Cardiac septum (tissue), 1 donor: ENCODE results near the gene NUAK1. TPM values are rescaled to one million over a fixed set of nuclear protein-coding genes. Genes with fewer than 3 reads are reported as not detected.
"Not testable (repeated sequence)": the region's sequence is repeated elsewhere in the genome, so short reads cannot be mapped to it uniquely, and the experiment has no call there.

Source experiments
- DNase-seq: peaks from one replicate; pipeline ENCODE4 v3.0.0-alpha.2; 2020; ENCODE audit warnings: low spot score
- intact Hi-C: fragments of 100-400 bp; cut with DNase I; formaldehyde crosslinking; loops from one replicate; pipeline ENCODE4 v1.14.0; 2022
- total RNA-seq: library from RNA; stranded (reverse); fragmentation: NEBNext Ultra II Directional; extraction: Animal tissue kit (Norgen Biotek cat#: 25700); gene quantifications from one replicate; pipeline ENCODE4 v1.2.1, GENCODE V29; 2021
- donor health status: DM: no; HTN: no; CAD: no.

NUAK1 gene
- total RNA-seq, 1 donor from 2014 or later: 66.8 TPM

GRCh38 chr12:106150555-106150954 is 11.8 kb upstream of the NUAK1 start:
- intact Hi-C loops: loop anchor here (5.0 kb wide), 2 partner anchors 42 to 72 kb away; no protein-coding TSS in a partner anchor
- DNase-seq: no peak

- no peak for DNase-seq
- intact Hi-C loops: loop anchor here (5.0 to 10.0 kb wide), 2 partner anchors 156 to 182 kb away; partner anchors contain the start of gene TCP11L2
Measured at GRCh38 chr12:106149096-106149784, 10.5 kb upstream of the NUAK1 start.

GRCh38 chr12:106147956-106148355 is 9.2 kb upstream of the NUAK1 start:
- intact Hi-C loops: loop anchor here (5.0 to 10.0 kb wide), 2 partner anchors 157 to 181 kb away; partner anchors contain the start of gene TCP11L2
- peak; percentile 92 for DNase-seq

GRCh38 chr12:106146987-106147386 is 8.2 kb upstream of the NUAK1 start:
- intact Hi-C loops: loop anchor here (5.0 to 10.0 kb wide), 2 partner anchors 158 to 180 kb away; partner anchors contain the start of gene TCP11L2
- no peak for DNase-seq

GRCh38 chr12:106145539-106146447 is 7.0 kb upstream of the NUAK1 start:
- intact Hi-C loops: loop anchor here (5.0 to 10.0 kb wide), 2 partner anchors 159 to 178 kb away; partner anchors contain the start of gene TCP11L2
- DNase-seq: no peak

- no peak for DNase-seq
- intact Hi-C loops: loop anchor here (5.0 to 10.0 kb wide), 2 partner anchors 160 to 178 kb away; partner anchors contain the start of gene TCP11L2
Measured at GRCh38 chr12:106144847-106145246, 6.1 kb upstream of the NUAK1 start.

- no peak for DNase-seq
- intact Hi-C loops: loop anchor here (10.0 kb wide), 1 partner anchor 162 kb away; the partner anchor contains the start of gene TCP11L2
Measured at GRCh38 chr12:106142591-106143261, 4.0 kb upstream of the NUAK1 start.

GRCh38 chr12:106141920-106142319 is 3.2 kb upstream of the NUAK1 start:
- intact Hi-C loops: loop anchor here (10.0 kb wide), 1 partner anchor 163 kb away; the partner anchor contains the start of gene TCP11L2
- DNase-seq: not testable (repeated sequence)

- DNase-seq: no peak
- intact Hi-C loops: loop anchor here (10.0 kb wide), 1 partner anchor 163 kb away; the partner anchor contains the start of gene TCP11L2
Measured at GRCh38 chr12:106141452-106141851, 2.7 kb upstream of the NUAK1 start.

- intact Hi-C loops: loop anchor here (10.0 kb wide), 1 partner anchor 164 kb away; the partner anchor contains the start of gene TCP11L2
- no peak for DNase-seq
Measured at GRCh38 chr12:106141003-106141402, 2.2 kb upstream of the NUAK1 start.

GRCh38 chr12:106140223-106140986 is 1.7 kb upstream of the NUAK1 start:
- no peak for DNase-seq
- intact Hi-C loops: loop anchor here (10.0 kb wide), 1 partner anchor 164 kb away; the partner anchor contains the start of gene TCP11L2

GRCh38 chr12:106139422-106140171 is 843 bp upstream of the NUAK1 start:
- intact Hi-C loops: loop anchor here (5.0 to 10.0 kb wide), 6 partner anchors 57 to 717 kb away; partner anchors contain the start of gene TCP11L2
- peak; percentile 88 for DNase-seq

- no peak for DNase-seq
- intact Hi-C loops: loop anchor here (5.0 kb wide), 5 partner anchors 56 to 716 kb away; no protein-coding TSS in a partner anchor
Measured at GRCh38 chr12:106138357-106138632, 459 bp downstream of the NUAK1 start.

- DNase-seq: no peak
- intact Hi-C loops: loop anchor here (2.0 to 5.0 kb wide), 6 partner anchors 55 to 715 kb away; no protein-coding TSS in a partner anchor
Measured at GRCh38 chr12:106137530-106138356, 1.0 kb downstream of the NUAK1 start.

- intact Hi-C loops: loop anchor here (2.0 to 5.0 kb wide), 6 partner anchors 54 to 714 kb away; no protein-coding TSS in a partner anchor
- DNase-seq: peak; percentile 91
Measured at GRCh38 chr12:106136263-106136662, 2.5 kb downstream of the NUAK1 start.

GRCh38 chr12:106135781-106136180 is 3.0 kb downstream of the NUAK1 start:
- intact Hi-C loops: loop anchor here (2.0 to 5.0 kb wide), 7 partner anchors 45 to 713 kb away; no protein-coding TSS in a partner anchor
- DNase-seq: no peak

- no peak for DNase-seq
- intact Hi-C loops: loop anchor here (2.0 to 5.0 kb wide), 6 partner anchors 44 to 713 kb away; no protein-coding TSS in a partner anchor
Measured at GRCh38 chr12:106135075-106135474, 3.7 kb downstream of the NUAK1 start.
